KOPT-K1 (cell line): ENCODE results near the gene GFI1.

Experiments used
- H3K27ac ChIP-seq: fragments of 200-600 bp; sonication (generic); 2 replicates; pipeline ENCODE4 v1.5.1; 2016; ENCODE audit warnings: antibody characterized with exemption, mild to moderate bottlenecking, low read depth, low read length; ENCODE audit not compliant: poor library complexity, severe bottlenecking
- H3K36me3 ChIP-seq: fragments of 200-600 bp; sonication (generic); 2 replicates; pipeline ENCODE4 v1.5.1; 2017; ENCODE audit warnings: antibody characterized with exemption, mild to moderate bottlenecking, low read length, moderate library complexity; ENCODE audit not compliant: insufficient read depth
- H3K9me3 ChIP-seq: fragments of 200-600 bp; sonication (generic); 2 replicates; pipeline ENCODE4 v1.5.1; 2017; ENCODE audit warnings: antibody characterized with exemption, low read length, mild to moderate bottlenecking; ENCODE audit not compliant: insufficient read depth, poor library complexity, severe bottlenecking

The GFI1 gene

DNA sequence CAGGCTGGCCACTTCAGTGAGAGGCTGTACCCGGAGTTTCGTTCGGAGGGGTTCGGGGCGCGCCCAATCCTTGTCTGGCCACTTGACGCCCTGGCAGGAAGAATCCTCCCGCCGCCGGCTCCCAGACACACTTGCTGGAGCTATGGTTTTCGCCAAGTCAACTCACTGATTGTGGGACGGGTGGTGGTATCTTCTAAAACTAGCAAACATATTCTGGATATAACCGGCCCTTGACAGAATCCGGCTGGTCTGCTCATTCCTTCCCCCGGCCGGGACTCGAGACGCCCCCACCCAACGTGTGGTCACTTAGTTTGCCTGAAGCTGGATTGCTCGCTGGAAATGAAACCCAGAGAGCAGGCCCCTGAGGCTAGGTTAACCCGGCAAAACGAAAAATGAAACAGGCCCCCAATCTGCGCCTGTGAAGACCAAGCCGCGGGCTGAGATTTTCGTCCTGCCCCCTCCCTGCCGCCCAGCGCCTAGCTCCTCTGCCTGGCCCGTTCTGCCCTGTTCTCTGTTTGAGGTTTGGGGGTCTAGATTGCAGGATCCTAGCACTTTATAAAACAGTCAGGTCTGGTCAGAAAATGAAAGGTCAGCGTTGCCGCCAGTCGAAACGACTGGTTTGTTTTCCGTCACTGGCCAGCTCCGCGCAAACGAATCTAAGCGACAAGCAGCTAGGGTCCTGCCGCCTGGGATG, 4.6 kb downstream of the GFI1 start:
- H3K36me3 ChIP-seq: peaks cover 58% of the 10 kb centered on the region
- H3K9me3 ChIP-seq: peaks cover 16% of the 10 kb centered on the region
- H3K27ac ChIP-seq: peak overlapping the region; percentile 98

DNA sequence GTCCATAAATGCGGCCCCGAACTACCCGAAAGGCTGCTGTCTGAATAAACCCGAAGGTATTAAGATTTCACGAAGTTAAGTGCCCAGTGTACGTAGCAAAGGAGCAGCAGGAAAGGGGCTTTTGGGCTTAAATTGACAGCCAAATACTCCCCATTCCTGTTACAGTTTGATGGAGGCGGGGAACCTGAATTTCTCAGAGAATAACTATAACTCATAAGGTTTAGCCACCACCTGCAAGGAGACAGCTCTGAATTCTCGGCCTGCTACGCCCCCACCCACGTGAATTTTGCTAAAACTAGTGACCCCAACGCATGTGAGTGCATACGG, 5.2 kb downstream of the GFI1 start:
- H3K27ac ChIP-seq: no peak overlapping the region
- H3K9me3 ChIP-seq: peaks cover 16% of the 10 kb centered on the region

DNA sequence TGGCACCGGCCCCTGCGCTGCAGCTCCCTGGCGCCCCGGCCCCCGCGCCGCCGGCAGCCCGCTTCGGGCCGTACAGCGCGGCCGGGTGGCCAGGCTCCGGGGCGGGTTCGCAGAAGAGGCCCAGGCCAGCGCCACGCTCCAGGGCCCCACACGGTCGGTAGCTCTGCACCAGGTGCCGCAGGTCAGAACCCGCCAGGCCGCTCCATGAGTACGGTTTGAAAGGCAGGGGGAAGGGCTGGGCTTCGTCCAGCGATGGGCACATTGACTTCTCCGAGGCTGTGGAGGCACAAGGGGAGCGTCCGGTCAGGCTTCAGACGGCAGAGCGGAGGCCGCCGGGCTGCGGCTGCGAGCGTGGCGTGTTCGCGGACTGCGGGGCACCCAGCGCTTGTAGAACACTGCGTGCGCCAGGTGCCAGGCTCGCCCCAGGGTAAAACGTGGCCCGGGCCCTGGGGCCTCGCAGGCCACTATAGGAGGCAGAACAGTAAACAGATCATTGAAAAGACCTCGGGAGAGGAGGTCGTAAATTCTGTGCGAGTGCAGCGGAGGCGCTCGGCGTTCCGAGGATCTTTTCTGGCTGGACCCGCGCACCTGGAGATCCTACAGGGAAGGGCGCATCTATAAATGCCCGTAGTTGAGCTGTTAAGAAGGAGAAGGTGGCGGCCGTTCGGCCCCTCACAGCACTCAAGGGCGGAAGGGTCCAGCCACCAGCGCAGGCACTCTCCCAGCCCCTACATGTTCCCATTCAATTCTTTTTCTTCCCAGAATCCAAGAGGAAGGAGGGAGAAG, 5.7 kb downstream of the GFI1 start:
- Histone ChIP-seq H3K36me3 (peaks cover 62% of the 10 kb centered on the region), H3K27ac (no peak overlapping the region), H3K9me3 (peaks cover 16% of the 10 kb centered on the region)

More for the DNA sequence above, 5.2 kb downstream of the GFI1 start:
- peaks cover 62% of the 10 kb centered on the region for H3K36me3 ChIP-seq

DNA sequence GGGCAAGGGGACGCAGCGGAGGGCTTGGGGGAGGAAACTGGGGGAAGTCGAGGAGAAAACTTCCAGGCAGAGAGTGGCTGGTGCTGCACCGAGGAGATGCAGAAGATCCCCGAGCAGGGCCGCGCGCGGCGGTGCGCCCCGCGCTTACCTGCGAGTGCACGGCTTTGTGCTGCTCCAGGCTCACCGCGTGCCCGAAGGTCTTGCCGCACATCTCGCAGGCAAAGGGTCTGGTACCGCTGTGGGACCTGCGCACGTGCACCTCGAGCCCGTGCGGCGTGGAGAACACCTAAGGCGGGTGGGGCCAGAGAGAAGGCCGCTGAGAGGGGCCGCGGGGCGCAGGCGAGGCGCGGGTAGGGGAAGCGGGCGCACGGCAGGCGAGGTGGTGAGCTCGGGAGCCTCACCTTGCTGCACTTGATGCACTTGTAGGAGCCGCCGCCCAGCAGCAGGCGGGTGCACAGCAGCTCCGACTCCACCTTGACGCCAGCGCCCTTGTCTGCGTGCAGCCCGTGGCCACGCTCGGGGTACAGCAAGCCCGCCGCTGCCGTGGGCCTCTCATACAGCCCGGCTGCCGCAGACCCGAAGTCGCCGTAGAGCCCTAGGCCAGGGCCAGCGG, 6.4 kb downstream of the GFI1 start:
- H3K36me3 ChIP-seq: peaks cover 68% of the 10 kb centered on the region
- H3K27ac ChIP-seq: no peak overlapping the region
- H3K9me3 ChIP-seq: peaks cover 16% of the 10 kb centered on the region

DNA sequence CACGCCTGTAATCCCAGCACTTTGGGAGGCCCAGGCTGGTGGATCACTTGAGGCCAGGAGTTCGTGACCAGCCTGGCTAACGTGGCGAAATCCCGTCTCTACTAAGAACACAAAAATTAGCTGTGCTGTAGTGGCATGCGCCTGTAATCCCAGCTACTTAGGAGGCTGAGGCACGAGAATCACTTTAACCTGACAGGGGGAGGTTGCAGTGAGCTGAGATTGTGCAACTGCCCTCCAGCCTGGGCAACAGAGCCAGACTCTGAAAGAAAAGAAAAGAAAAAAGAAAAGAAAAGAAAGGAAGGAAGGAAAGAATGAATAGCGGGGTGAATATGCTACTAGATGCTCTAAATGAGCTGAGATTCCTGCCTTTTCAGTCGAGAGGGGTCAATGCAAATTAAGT, 7.1 kb downstream of the GFI1 start:
- H3K9me3 ChIP-seq: peaks cover 16% of the 10 kb centered on the region
- H3K27ac ChIP-seq: peak overlapping the region; percentile 1
- peaks cover 75% of the 10 kb centered on the region for H3K36me3 ChIP-seq

DNA sequence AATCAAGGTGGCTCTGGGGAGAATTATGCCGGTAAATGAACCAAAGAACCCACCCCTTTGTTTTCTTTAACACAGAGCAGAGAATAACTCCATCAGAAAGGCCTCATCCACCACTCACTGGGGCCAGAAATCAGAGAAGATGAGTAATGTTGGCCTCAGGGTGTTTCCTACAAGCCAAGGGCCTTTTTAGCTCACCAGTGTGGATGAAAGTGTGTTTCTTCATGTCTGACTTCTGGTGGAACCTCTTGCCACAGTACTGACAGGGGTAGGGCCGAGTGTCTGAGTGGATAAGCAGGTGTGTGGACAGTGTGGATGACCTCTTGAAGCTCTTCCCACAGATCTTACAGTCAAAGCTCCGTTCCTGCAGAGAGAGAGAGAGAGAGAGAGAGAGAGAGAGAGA, 8.3 kb downstream of the GFI1 start:
- Histone ChIP-seq H3K27ac (peak overlapping the region; percentile 73), H3K36me3 (peaks cover 87% of the 10 kb centered on the region), H3K9me3 (peaks cover 16% of the 10 kb centered on the region)

DNA sequence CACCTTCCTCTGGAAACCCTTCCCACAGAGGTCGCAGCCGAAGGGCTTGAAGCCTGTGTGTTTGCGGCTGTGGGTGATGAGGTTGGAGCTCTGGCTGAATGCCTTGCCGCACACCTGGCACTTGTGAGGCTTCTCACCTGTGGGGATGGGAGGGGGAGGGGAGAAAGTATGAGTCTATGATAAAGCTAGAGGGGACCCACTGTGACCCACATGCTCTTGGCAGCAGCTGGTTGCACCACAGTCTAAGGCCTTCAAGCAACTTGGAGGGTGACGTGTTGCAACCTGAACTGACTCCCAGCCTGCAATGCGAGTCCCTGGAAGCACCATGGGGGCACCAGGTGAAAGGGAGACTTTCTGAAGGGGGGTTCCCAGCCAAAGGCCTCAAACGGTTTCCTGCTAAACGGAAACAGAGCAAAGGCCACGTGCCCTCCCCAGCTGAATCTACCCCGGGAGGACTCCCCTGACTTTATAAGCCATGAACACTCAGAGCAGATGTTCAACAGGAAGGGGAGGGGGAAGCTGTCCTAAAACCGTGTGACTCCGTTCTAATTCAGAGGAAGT, 10.6 kb downstream of the GFI1 start:
- Histone ChIP-seq H3K27ac (peak overlapping the region; percentile 73), H3K9me3 (peaks cover 5% of the 10 kb centered on the region), H3K36me3 (peaks cover 84% of the 10 kb centered on the region)

DNA sequence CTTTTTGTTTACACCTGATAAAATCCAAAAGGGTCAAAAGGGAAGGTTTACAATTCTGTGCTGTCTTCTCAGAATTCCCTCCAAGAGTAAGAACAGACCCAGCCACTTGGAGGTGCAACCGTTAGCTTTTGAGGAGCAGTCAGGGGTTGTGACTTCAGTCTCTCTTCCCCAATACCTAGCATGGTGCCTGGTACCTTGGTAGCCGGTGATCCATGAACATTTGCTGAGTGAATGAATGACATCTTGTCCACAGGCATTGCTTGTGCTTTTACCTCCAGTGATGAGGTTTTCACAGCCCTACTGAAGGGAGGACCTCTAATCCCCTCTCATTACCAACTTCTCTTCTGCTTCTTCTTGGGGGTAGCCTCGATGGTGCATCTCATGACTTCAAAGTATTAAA, 11.7 kb downstream of the GFI1 start:
- Histone ChIP-seq H3K9me3 (no peaks in the 10 kb centered on the region), H3K36me3 (peaks cover 80% of the 10 kb centered on the region), H3K27ac (peak overlapping the region; percentile 73)

DNA sequence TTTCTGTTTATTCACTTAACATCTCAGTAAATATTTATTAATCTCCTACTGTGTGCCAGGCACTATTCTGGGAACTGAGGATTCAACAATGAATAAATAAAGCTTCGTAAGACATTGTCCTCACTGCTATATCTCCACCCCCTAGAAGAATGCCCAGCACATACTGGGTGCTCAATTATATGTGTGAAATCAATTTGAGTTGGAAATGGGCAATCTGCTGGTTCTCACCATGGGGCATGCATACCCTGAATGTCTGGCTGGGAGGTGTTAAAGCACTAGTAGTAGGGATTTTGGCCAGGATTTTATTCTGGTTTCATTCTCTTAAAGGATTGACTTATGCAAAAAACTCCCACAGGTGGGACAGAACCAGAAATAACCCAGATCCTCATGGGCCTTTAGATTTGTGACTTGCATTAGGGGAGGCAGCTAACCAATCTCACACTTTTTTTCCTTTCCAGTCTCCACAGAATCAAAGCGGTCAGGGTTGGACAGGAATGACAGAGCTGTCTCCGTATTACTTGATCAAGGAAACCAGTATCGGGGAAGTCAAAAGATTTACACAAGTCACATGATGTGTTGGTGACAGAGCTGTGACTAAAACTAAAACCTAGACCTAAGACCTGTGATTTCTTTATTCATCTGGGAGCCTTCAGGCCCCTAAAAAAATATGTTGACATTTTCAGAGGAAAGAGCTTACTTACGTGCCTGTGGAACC, 12.8 kb downstream of the GFI1 start:
- Histone ChIP-seq H3K9me3 (no peaks in the 10 kb centered on the region), H3K27ac (peak overlapping the region; percentile 73), H3K36me3 (peaks cover 70% of the 10 kb centered on the region)

DNA sequence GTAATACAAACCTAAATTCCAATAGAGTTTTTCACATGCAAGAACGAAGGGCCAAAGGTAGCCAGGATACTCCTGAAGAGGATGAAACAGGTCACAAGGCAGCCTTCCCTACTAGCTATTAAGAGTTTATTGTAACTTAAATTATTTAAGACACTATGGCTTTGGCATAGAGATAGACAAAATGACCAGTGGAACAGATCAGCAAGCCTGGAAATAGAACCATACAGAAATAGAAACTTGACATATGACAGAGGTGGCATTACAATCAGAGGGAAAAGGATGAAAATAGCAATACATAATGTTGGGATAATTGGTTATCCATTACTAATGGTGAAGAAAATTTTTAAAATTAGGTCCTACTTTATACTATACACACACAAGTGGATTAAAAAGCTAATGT, 16.5 kb downstream of the GFI1 start:
- Histone ChIP-seq H3K27ac (no peak overlapping the region), H3K36me3 (peaks cover 41% of the 10 kb centered on the region), H3K9me3 (no peaks in the 10 kb centered on the region)

DNA sequence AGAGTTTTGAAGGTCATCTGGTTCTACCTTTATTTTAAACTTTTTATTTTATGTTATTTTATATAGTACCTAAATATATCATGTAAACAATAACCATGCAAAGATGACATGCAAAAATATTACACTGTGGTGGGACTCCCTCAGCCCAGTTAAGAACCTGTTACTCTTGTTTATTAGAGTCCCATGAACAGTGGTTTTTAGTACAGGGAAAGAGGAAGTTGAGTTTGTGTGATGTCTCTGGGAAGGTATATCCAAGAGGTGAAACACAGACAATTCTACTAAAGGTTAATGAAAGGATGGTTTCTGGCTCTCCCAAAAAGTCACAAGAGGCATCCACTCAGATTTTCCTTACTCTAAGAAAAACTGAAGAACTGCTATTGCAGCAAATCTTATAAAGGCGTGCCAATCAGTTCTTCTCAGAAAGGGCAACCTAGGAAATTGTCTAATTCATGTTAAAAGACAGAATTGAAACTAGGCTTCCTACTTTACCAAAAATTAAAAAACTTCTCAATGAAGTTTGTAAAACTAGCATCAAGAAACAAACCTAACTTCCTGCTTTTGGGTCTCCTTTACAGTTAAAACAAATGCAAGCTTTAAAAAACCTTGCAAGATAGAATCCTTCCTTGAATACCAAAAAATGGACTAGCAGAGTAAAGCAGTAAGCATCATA, 19.9 kb downstream of the GFI1 start:
- Histone ChIP-seq H3K36me3 (peaks cover 11% of the 10 kb centered on the region), H3K27ac (peak overlapping the region; percentile 97)

DNA sequence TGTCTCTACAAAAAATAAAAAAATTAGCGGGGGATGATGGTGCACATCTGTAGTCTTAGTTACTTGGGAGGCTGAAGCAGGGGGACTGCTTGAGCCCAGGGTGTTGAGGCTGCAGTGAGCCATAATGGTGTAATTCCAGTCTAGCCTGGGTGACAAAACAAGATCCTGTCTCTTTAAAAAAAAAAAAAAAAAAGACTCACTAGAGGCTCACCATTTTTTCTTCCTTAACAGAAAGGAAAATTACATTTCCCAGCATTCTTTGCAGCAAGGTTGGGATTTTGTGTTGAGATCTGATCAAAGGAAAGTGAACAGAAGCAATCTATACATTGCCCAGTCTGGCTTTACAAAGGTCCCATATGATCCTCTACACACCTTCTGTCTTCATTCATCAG, 21.5 kb downstream of the GFI1 start:
- Histone ChIP-seq H3K27ac (peak overlapping the region; percentile 97), H3K36me3 (peaks cover 3% of the 10 kb centered on the region)

More for the DNA sequence above, 19.9 kb downstream of the GFI1 start:
- no peaks in the 10 kb centered on the region for H3K9me3 ChIP-seq

DNA sequence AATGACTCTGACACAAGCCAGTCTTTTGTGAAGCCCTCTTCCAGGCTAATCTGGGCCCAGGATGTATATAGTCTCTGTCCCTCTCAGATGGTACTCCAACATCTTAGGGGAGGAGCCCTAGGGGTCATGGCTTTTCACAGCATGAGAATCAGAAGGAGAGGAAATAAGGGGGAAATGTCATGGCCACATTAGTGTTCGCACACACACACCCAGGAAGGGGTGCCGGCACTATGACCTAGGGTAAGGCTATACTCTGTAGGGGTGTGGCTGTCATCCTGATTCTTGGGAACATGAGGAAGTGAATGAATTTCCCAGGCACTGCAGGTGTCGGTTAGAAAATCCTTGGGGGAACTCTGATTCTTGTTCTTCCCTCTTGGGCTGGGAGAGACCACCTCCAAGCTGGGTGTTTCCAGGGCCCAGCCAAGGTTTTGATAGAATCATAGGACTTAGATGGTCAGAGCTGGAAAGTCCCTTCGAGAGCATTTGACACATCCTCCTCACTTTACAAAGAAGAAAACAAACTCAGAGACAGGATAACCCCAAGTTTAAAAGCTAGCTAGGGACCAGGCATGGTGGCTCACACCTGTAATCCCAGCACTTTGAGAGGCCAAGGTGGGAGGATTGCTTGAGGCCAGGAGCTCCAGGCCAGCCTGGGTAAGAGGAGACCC, 22.0 kb downstream of the GFI1 start:
- Histone ChIP-seq H3K27ac (peak overlapping the region; percentile 97), H3K36me3 (no peaks in the 10 kb centered on the region; the same call in 1 of the 2 replicates), H3K9me3 (no peaks in the 10 kb centered on the region)

More for the DNA sequence above, 21.5 kb downstream of the GFI1 start:
- H3K9me3 ChIP-seq: no peaks in the 10 kb centered on the region
